ENCODE results near the gene INPP4A.

The INPP4A gene

DNA sequence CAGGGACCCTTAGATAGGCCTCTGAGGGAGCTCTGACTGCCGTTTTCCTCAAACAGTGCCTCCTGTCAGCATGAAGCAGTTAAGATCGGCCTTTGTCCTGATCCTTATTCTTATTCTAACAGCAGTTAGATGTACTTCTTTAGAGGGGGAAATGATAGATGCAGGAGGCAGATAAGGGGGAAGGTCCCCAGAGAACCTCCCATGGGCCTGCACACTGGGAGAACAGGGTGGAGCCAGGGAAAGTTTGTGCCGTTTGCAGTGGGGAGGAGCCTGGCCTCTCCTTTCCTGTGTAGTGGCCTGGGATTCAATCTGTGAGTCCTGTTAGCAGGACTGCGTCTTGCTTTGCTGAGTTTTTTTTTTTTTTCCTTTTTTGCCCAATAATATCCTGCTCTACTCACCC lies 7.9 kb upstream of the INPP4A start:
- no peak for DNase-seq (ENCODE audit: low read depth in 2 of 2)

DNA sequence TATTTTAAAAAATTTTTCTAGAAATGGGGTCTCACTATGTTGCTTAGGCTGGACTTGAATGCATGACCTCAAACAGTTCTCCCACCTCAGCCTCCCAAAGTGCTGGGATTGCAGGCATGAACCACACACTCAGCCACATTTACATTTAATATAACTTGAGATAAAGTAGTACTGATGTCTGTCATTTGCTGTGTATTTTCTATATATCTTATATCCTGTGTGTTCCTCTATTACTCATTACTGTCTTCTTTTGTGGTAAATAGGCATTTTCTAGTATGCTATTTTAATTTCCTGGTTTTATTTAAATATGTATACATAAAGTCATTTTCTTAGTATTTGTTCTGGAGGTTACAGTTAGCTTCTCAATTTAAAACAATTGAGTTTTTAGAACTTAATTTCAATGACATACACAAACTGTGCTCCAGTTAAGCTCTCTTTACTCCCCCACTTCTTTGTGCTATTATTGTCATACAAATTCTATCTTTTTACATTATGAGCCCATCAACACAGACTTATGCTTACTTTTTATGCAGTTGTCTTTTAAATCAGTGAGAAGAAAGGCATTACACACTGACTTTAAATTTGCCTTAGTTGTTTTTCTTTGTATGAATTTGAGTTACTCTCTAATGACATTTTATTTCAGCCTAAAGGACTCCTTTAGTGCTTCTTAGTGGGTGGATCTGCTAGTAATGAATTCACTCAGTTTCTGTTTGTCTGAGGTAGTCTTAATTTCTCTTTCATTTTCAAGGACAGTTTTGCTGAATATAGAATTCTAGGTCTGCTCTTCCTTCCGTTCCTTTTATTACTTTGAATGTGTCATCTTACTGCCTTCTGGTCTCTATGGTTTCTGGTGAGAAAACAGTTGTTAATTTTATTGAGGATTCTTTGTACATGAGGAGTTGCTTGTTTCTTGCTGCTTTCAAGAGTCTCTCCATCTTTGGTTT lies 6.2 kb upstream of the INPP4A start:
- DNase-seq (ENCODE audit: low read depth in 2 of 2) = no peak

DNA sequence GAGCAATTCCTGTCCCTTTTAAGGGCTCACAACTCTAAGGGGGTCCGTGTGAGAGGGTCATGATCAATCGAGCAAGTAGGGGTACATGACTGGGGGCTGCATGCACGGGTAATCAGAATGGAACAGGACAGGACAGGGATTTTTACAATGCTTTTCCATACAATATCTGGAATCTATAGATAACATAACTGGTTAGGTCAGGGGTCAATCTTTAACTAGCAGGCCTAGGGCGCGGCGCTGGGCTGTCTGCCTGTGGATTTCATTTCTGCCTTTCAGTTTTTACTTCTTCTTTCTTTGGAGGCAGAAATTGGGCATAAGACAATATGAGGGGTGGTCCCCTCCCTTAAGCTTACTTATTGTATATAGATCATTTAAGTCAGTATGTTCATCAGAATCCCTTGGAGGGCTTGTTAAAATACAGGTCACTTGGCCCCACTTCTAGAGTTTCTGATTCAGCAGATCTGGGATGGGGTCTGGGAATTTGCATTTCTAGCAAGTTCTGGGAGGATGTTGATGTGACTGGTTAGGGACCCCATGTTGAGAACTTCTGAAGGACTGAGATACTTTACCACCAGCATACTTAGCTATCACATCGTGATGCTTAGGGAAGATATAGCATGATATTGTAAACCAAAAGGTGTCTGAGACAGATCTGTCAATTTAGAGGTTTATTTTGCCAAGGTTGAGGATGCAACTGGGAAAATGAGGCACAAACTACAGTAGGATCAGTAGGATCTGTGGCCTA lies 2.8 kb upstream of the INPP4A start:
- DNase-seq (ENCODE audit: low read depth in 2 of 2) = no peak

DNA sequence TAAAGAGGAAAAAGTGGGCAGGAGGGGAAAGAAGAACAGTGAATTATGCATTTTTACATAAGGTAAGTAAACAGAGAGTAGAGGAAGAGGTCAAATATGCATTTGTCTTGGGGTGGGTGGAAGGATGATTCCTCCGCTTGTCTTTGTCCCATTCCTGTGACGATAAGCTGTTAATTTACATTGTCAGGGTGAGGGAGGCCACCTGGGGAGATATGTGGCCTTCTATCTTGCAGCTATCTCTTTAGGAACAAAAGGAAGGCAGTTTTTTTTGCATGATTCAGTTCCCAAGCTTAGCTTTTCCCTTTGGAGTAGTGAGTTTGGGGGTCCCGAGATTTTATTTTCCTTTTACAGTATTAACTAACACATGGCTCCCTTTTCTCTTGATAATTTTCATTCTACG lies 2.2 kb upstream of the INPP4A start:
- no peak for DNase-seq (ENCODE audit: low read depth in 2 of 2)

DNA sequence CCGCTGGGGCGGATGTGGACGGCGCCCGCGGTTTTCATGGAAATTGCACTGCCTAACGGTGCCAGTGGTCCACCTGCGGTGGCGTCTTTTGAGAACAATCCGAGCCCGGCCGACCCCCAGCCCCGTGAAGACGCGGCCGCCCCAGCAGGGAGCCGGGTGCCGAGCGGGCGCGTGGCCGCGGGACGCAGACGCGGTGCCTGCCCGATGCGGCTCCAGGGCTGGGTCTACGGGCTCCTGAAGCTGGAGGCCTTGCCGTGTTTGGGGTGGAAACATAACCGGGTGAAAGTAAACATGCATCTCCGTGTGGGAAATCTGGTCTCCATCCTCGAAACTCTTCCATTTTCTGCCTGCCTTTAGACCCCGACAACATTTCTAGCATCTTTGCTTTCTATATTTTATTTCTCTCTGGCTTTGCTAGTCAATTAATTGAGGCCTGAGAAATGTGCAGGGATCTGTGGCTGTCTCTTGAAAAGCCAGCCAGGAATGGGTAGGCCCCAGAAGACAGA lies 572 bp downstream of the INPP4A start:
- no peak for DNase-seq (ENCODE audit: low read depth in 2 of 2)

DNA sequence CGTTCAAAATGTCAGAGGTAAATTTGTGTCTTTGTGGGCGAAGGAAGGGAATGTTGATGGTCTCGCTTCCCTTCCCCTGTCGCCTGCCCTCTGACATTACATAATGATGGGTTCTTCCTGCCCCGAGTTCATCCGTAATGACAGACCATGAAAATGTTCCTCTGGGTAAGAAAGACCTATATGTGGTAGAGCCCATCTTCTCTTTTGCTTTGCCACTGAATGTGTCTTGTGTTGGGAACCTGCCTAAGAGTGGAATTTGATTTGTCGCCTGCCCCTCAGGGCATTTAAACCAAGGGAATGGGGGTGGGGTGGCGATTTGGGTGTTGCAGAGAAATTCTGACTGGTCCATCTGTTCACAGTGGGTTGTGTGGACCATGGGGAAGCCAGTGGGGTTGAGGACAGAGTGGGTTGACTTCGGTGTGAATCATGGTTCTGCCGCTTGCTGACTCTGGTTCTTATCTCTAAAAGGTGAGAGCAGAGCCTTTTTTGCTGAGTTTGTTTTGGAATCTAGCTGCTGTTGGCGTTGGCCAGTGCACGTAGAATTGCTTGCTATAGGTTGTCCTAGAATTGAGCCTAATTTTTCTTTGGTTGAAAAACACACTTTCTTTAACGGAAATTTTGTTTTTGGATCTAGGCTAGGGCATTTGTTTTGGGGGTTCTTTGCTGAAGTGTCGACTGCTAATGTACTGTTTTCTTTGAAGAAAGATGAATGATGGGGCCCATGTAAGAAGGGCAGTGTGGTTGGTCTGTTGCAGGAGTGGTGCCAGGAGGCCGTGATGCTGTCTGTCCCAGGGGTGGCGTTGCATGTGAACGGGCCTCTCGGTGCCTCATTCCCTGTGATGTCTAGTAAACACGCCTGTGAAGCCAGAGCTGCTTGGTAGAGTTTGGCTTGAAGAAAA lies 1.3 kb downstream of the INPP4A start:
- DNase-seq (ENCODE audit: low read depth in 2 of 2) = no peak

DNA sequence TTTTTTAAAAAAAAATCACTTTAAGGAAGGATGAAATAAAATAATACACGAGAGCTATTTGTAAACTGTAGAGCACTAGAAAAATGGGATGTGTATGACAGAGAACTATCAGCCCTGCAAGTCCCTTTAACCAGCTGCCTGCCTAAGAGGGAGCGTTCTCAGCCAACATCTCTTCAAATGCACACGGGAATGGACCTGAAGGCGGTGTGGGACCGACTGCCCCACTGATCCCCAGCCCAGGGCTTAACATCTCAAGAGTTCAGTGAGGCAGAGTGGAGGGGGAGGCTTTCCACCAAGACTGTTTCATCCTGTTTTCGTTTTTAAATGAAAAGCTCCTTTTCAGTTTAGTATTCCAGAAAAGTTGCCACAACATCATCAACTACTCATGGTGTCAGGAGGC lies 2.2 kb downstream of the INPP4A start:
- DNase-seq (ENCODE audit: low read depth in 2 of 2) = no peak

DNA sequence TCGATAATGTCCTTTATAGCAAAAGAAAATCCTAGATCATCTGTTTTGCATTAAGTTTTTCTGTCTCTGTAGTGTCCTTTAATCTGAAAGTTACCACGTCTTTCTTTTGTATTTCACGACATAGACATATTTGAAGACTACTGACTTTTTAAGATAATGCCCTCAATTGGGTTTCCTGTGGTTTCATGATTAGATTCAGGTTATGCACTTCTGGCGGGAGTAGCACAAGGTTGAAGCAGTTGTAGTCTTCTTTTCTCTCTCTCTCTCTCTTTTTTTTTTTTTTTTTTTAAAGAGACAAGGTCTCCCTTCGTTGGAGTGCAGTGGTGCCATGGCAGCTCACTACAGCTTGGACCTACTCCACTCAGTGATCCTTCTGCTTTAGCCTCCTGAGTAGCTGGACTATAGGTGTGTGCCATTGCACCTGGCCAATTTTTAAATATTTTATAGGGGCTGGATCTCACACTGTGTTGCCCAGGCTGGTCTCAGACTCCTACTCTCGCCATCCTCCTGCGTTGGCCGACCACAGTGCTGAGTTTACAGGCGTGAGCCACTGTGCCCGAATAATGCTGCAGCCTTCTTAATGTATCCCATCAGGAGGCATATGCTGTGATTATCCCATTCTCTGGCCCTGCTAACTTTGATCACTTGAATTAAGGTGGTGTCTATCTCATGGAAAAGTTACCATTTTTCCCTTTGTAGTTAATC lies 3.9 kb downstream of the INPP4A start:
- no peak for DNase-seq (ENCODE audit: low read depth in 2 of 2)

DNA sequence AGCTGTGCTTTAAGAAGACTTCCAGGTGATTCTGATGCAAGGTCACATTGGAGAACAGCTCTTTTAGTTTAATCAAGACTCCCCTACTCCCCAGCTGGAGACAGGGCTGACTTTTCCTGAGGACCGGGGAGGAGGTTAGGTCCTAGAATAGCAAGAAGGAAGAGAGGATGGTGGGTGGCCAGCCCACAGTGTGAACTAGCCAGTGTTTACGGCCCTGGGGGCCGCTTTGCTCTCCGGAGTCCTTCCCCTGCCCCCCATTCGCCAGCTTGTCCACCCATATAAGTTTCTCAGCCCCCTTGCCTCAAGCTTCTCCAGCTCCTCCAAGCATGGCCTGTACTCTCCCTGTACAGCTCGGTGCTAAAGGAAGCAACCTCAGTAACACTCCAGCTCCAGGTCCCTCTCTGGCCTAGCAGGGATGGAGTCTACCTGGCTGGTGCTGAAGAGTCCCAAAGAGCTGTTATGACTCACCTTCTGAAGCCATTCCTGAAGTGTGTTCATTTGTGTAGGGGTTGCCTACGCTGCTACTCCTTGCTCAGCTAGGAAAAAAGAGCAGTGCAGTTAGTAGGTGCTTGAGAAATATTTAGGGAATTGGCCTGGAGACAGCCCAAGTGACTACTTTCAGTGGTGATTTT lies 7.9 kb downstream of the INPP4A start:
- DNase-seq (ENCODE audit: low read depth in 2 of 2) = no peak

DNA sequence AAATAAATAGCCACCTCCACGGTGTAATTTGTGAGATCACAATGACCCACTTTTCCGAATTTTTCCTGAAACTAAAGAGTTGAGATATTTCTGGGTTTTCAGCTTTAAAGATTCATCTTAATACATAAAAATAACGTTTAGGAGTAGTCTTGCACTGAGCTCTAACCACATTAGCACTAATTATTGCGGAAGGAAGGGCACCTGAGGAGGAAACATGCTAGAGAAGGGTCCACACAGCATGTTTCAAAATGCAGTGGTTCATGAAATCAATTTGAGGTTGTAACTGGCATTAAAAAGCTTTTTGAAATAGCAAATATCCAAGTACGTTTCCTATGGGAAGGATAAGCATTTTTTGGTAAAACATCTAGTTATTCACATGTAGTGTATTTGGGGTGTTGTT lies 8.4 kb downstream of the INPP4A start:
- DNase-seq (ENCODE audit: low read depth in 2 of 2) = no peak

DNA sequence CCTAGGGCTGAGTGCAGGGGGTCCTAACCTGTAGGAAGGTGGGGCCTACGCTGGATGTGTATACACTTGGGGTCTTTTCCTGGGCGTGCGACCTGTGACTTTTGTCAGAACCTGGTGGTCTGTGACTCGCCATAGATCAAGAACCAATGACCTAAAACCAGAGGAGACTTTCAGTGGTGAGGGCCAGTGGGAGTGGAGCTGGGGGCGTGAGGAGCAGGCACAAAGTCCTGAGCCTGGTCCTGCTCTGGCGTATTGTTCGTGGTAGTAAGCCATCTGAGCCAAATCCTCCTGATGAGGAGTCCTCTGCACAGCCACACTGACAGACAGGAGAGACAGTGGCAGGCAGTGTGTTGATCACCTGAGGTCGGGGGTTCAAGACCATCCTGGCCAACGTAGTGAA lies 8.9 kb downstream of the INPP4A start:
- DNase-seq (ENCODE audit: low read depth in 2 of 2) = no peak

DNA sequence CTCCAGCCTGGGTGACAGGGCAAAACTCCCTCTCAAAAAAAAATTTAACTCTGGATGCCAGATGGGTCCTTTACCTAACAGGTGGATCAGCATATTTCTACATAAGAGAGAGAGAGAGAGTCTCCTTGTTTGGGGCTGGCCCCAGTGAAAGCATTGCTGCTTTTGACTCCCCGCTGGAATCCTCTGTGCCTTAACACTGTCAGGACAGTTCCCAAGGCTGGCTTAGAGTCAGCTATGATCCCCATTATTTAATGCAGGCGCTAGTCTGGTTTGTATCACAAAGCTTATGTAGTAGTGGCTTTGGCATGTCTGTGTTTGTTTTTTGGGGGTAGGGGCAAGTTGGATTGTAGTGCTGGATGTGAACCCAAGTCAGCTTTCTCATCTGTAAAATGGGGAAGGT lies 9.4 kb downstream of the INPP4A start:
- no peak for DNase-seq (ENCODE audit: low read depth in 2 of 2)

DNA sequence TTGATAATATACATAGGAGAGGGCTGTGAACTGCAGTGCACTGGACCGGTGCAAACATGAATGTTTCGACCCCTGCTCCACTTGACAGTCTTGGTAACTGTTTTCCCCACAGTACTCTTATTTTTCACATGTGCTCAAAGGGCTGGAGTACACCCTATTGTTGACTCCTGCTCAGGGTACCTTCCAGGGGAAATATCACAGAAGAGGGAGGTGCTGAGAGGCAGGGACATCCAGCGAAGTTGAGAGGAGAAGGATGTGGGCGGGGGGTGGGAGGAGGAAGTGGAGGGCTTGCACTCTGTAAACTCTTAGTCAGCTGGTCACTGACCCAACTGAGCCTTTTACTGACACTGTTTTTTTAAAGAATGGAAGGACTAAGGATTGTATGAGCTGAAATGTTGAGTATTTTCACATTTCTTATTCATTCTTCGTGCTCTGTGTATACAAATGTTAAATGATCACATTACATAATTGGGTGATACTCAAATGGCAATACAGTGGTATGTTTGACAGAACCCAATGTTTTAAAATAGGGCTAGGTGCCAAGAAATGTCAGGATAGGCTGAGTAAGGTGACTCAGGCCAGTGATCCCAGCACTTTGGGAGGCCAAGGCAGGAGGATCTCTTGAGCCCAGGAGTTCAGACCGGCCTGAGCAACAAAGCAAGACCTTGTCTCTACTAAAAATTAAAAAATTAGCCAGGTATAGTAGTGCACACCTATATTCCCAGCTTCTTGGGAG lies 10.0 kb downstream of the INPP4A start:
- no peak for DNase-seq (ENCODE audit: low read depth in 2 of 2)

DNA sequence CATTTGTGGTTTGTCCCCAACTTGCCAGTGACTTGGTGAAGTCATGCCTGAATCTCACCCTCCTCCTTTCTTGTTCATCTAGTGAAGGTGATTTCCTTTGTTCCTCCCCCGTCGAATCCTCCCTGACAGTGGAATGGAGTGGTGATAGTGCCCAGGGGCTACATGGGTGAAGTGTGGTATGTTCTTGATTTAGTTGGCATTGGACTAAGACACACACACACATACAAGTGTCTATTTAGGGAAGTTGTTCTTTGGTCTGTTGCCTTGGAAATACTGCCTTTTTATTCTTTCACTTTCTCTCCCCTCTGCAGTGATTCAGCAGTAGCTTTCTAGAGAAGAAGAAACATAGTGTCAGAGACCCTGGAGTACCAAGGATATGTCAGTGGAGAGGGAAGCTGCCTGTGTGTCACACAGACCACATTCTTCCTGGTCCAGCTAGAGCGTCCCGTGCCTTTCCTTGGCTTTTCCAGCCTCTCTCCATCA lies 10.9 kb downstream of the INPP4A start:
- DNase-seq (ENCODE audit: low read depth in 2 of 2) = no peak

DNA sequence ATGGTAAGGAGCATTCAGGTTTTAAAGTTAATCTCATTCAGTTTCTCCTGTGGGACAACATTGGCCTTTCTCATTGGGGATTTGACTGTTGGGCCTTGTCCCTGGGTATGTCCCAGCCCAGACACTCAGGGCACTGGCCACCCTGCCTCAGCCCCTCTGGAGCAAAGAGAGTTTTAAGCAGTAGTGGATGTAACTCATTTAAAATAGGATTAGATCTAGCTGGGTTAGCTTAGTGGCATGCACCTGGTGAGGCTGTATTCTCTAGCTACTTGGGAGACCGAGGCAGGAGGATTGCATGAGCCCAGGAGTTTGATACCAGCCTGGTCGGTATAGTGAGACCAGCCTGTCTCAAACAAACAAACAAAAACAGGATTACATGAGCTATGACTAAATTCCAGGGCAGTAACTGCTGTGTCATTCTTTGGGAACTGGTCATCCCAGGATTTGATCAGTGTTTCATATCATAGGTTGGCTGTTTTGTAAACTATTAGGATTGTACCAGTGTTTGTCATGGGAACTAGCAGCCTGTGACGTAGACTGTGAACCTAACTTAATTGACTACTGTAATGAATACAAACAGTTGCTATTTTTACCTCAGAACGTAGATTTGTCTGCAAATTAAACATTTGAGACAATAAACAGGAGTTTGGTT lies 12.5 kb downstream of the INPP4A start:
- DNase-seq (ENCODE audit: low read depth in 2 of 2) = no peak

DNA sequence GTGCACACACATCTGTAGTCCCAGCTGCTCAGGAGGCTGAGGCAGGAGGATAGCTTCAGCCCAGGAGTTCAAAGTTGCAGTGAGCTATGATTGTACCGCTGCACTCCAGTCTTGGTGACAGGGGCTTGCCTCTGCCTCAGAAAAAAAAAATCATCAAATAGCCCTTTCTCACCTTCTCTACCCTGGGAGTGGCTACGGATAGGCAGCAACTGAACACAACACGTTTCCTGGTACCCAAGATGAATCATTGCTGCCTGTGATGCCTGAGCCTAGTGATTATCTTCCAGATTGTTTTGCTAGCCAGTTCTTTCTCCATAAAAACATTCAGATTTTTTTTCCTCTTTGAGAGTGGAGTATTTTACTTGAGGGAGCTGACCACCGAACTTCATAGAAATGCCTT lies 13.5 kb downstream of the INPP4A start:
- DNase-seq (ENCODE audit: low read depth in 2 of 2) = no peak

DNA sequence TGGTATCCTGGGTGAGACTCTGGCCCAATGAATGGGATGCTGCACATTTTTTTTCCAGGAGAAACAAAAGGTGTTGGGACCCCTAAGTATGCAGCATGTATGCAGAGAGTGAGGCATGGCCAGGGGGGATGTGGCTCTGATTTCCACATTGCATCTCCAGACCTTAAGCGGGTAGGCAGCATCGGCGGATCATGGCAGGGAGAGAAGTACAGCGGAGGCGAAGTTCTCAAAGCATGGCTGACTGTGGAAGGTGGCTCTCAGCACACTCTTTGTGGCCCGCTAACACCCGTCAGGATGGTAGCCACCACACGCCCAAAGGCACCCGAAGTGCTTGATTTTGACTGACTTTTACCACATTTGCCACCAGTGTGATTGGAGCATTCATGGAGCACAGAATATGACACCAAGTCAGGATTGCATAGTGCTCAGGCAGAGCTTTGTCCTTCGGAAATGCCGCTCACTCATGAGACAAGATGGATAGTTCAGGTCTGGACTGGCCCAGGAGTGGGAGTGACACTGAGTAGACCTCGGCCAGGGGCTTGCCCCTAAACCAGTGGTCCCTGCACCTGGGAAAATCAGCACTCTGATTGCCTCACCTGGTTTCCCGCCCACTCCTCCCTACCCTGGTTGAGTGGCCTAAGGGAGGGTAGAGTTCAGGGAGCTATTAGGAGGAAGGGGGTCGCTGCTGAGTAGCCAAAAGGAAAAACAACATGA lies 14.2 kb downstream of the INPP4A start:
- no peak for DNase-seq (ENCODE audit: low read depth in 2 of 2)

DNA sequence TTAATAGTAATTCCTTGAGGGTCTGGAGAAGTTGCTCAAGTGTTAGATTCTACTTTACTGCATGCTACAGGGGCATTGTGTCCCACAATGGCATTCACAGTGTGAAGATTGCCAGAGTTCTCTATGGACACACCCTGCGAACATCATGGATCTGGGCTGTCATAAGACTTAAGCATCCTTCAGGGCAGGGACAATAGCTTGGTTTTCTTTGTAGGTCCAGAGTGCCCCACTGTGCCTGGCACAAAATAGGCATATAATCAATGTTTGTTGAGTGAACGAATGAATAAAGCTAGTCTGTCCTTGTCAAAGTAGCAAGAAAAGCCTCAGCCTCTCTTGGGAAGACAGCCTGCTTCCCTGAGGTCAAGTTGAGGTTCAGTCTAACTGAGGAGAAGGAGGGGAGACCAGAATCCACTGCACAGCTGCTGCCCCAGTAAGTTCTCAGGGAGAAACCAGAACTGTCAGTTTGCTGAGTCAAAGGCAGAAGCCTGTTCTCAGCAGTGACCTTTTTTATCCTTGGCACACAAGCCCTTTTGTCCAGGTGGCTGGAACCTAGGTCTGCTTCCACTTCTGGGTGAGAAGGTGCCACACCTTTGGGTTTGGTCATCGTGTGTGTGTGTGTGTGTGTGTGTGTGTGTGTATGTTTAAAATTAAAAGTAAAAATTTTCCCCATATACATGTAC lies 15.0 kb downstream of the INPP4A start:
- DNase-seq (ENCODE audit: low read depth in 2 of 2) = no peak

Measured in stimulated activated CD8-positive, alpha-beta memory T cell treated with anti-CD3 and anti-CD28 coated beads, Interleukin-15, amount 100 ng/mL, for 4 hours (primary cell).